Activated CD4-positive, CD25-positive, alpha-beta regulatory T cell treated with anti-CD3 and anti-CD28 coated beads, Interleukin-2, amount 50 U/mL, for 24 hours (primary cell): Measurements from ENCODE around the gene LBX2.

Experiments used
- ATAC-seq, 2 donors: fragments of 150-1000 bp; cut with Tn5 transposase; one replicate each; pipeline ENCODE4 v1.10.0; 2021; ENCODE audit warnings: mild to moderate bottlenecking in 1 of 2, moderate library complexity in 1 of 2

LBX2 gene

GRCh38 chr2:74457129-74457548 is 42.3 kb downstream of the LBX2 start:
- no peak for ATAC-seq

GRCh38 chr2:74454654-74455511 is 44.5 kb downstream of the LBX2 start, which contains the start of gene INO80B:
Gene INO80B, plus strand, starts transcription at chr2:74455087. Its CDS starts 30 bp downstream, at chr2:74455117.
- peak; percentile 45 to 54 for ATAC-seq

GRCh38 chr2:74450570-74451190 is 48.7 kb downstream of the LBX2 start:
- ATAC-seq = no peak

- no peak for ATAC-seq
These were observed 50.6 kb downstream of the LBX2 start for GRCh38 chr2:74448771-74449170.
